ENCODE results near the gene EHD3. TPM values are rescaled to one million over a fixed set of nuclear protein-coding genes. Genes with fewer than 3 reads are reported as not detected.

Gene EHD3
- total and polyA plus RNA-seq, 2 of the 8 experiments (the other 6 are each of a cell fraction or from before 2014, with no cell fraction given), result 9.3 to 12.0 TPM

GRCh38 chr2:31223026-31223425 is 10.9 kb upstream of the EHD3 start:
- no peak for FAIRE-seq
- Histone ChIP-seq H2BK5ac (ENCODE audit: low read depth, low read length) (no peak overlapping the region), H2AK5ac (ENCODE audit: low read depth, low read length) (no peak overlapping the region), H3K4me1 (replicated peaks in 1 of 4; ENCODE audit: control insufficient read depth in 3 of 4, insufficient read depth in 4 of 4, low read length in 3 of 4) (no peaks in the 10 kb centered on the region), H3K23me2 (ENCODE audit: low read depth, low read length) (no peaks in the 10 kb centered on the region), H2AFZ (ENCODE audit: low read length) (no peak overlapping the region), H3K14ac (ENCODE audit: insufficient read length) (no peak overlapping the region), H4K8ac (ENCODE audit: extremely low read depth, insufficient read depth, low read length) (no peak overlapping the region), H3K27ac (ENCODE audit: low read depth, low read length) (no peak overlapping the region), H4K20me1 (replicated peaks in 1 of 2; ENCODE audit: control insufficient read depth in 1 of 2, insufficient read depth in 2 of 2, low read length in 2 of 2) (no peaks in the 10 kb centered on the region), H2BK15ac (ENCODE audit: low read length) (no peak overlapping the region), H2BK120ac (replicated peaks; ENCODE audit: low read depth, low read length) (no peak overlapping the region), H3K4me2 (ENCODE audit: insufficient read depth in 1 of 2, low read depth in 2 of 2, low read length in 2 of 2) (no peak overlapping the region), H3K27me3 (replicated peaks in 1 of 4; ENCODE audit: control insufficient read depth in 3 of 4, extremely low read depth in 1 of 4, insufficient read depth in 3 of 4, low read length in 3 of 4) (no peaks in the 10 kb centered on the region; a peak in 1 of 7 replicates), H2BK12ac (ENCODE audit: low read depth, low read length) (no peak overlapping the region), H2BK20ac (ENCODE audit: low read length) (no peak overlapping the region), H4K91ac (replicated peaks; ENCODE audit: insufficient read length, low read length) (no peak overlapping the region), H3K9me3 (ENCODE audit: insufficient read depth in 2 of 2, low read depth in 1 of 2, low read length in 1 of 2) (no peaks in the 10 kb centered on the region), H3K56ac (replicated peaks; ENCODE audit: insufficient read length, low read depth, low read length) (no peak overlapping the region), H3K18ac (ENCODE audit: extremely low read depth, low read length) (no peak overlapping the region), H3K79me2 (ENCODE audit: control insufficient read depth in 1 of 2, insufficient read depth in 2 of 2, low read length in 2 of 2) (no peaks in the 10 kb centered on the region), H3K9ac (replicated peaks in 1 of 4; ENCODE audit: extremely low read depth in 1 of 4, low read depth in 3 of 4, low read length in 3 of 4) (no peak overlapping the region), H3K4ac (replicated peaks; ENCODE audit: insufficient read length, low read depth, low read length) (no peak overlapping the region), H3K23ac (ENCODE audit: insufficient read length) (no peak overlapping the region), H4K5ac (ENCODE audit: insufficient read length, low read depth, low read length) (no peak overlapping the region), H3K79me1 (ENCODE audit: low read depth, low read length) (no peaks in the 10 kb centered on the region), H3K36me3 (ENCODE audit: control insufficient read depth in 2 of 4, insufficient read depth in 4 of 4, low read length in 3 of 4) (no peaks in the 10 kb centered on the region), H3K4me3 (ENCODE audit: extremely low read depth in 1 of 4, insufficient read depth in 2 of 4, low read depth in 3 of 4, low read length in 4 of 4) (no peak overlapping the region)
- CTCF ChIA-PET (ENCODE audit: partially characterized antibody), result interaction anchor here (0.7 to 1.8 kb wide), 4 partner anchors 9 to 225 kb away, joined by 3 to 10 read pairs (median 4); no protein-coding TSS in a partner anchor
- POLR2A ChIA-PET (ENCODE audit: partially characterized antibody), result no interaction called here
- DNase-seq (ENCODE audit: low read depth in 1 of 2, low spot score in 2 of 2), result no peak
- 92% methylated on average over 4 of the region's 4 CpGs; no CpG with 5 or more reads in 1 of the 2 experiments for WGBS, 2 experiments (ENCODE audit: extremely low coverage in 1 of 2, insufficient coverage in 1 of 2, insufficient read length in 1 of 2, insufficient replicate concordance in 2 of 2, low coverage in 1 of 2, low lambda C conversion rate in 2 of 2, missing lambda C conversion rate in 1 of 2)
- no peak for TF ChIP-seq CHD2 (IDR thresholded peaks at IDR 0.05; ENCODE audit: low read length)
- no peak for TF ChIP-seq CTBP2 (IDR thresholded peaks at IDR 0.05; ENCODE audit: borderline replicate concordance, insufficient read depth, insufficient read length, low read length)
- TF ChIP-seq, protein P1, sequence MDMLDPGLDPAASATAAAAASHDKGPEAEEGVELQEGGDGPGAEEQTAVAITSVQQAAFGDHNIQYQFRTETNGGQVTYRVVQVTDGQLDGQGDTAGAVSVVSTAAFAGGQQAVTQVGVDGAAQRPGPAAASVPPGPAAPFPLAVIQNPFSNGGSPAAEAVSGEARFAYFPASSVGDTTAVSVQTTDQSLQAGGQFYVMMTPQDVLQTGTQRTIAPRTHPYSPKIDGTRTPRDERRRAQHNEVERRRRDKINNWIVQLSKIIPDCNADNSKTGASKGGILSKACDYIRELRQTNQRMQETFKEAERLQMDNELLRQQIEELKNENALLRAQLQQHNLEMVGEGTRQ (IDR thresholded peaks at IDR 0.05; ENCODE audit: low read length), result no peak
- no peak for TF ChIP-seq MAX (IDR thresholded peaks at IDR 0.05)
- no peak for TF ChIP-seq YY1 (IDR thresholded peaks at IDR 0.05; ENCODE audit: low read depth, low read length)
- no peak for TF ChIP-seq BCL11A (IDR thresholded peaks at IDR 0.05; ENCODE audit: low read depth in 2 of 2, low read length in 2 of 2)
- TF ChIP-seq ZNF274 (IDR thresholded peaks at IDR 0.05; ENCODE audit: borderline replicate concordance, extremely low read depth, low read length), result no peak
- TF ChIP-seq JUN (IDR thresholded peaks at IDR 0.05; ENCODE audit: low read depth, low read length), result no peak
- no peak for TF ChIP-seq HDAC2 (IDR thresholded peaks at IDR 0.05; ENCODE audit: borderline replicate concordance in 1 of 2, low read depth in 2 of 2, low read length in 2 of 2)
- TF ChIP-seq KDM4A (IDR thresholded peaks at IDR 0.05; ENCODE audit: low read depth, low read length, severe bottlenecking), result no peak
- no peak for TF ChIP-seq TAF1 (IDR thresholded peaks at IDR 0.05; ENCODE audit: low read depth, low read length)
- no peak for TF ChIP-seq RFX5 (IDR thresholded peaks at IDR 0.05; ENCODE audit: borderline replicate concordance, low read depth, low read length)
- TF ChIP-seq BACH1 (IDR thresholded peaks at IDR 0.05; ENCODE audit: low read length), result no peak
- TF ChIP-seq BRCA1 (IDR thresholded peaks at IDR 0.05; ENCODE audit: low read depth, low read length), result no peak

Data from H1 (cell line).